Activated T-helper 17 cell treated with anti-CD3 and anti-CD28 coated beads, Interleukin-2, amount 50 U/mL, for 72 hours (primary cell): ENCODE measurements around the gene TBC1D32. TPM values are rescaled to one million over a fixed set of nuclear protein-coding genes. Genes with fewer than 3 reads are reported as not detected.

Source experiments
- total RNA-seq, 2 donors: library from RNA; stranded (reverse); gene quantifications; one replicate each; pipeline ENCODE4 v1.2.3, GENCODE V29; 2022

TBC1D32 gene
- total RNA-seq, 2 donors from 2014 or later, result 6.1 to 13.6 TPM

Other genes with a start within 250 kb of the TBC1D32 start
- under 1 TPM in 1 of 2 donors, not detected in 1; 0.11 TPM for gene GJA1, start 101.2 kb upstream of the TBC1D32 start, total RNA-seq